HEK293T (cell line): ENCODE data around the gene LTBP4.

ENCODE experiments used
- CTCF ChIA-PET: fragments of 350-600 bp; formaldehyde crosslinking; extraction: SDS; loops from one replicate; lab custom pipeline; 2021; ENCODE audit warnings: antibody characterized with exemption, inconsistent platforms; lab: Yijun Ruan, JAX
- POLR2A ChIA-PET: fragments of 350-600 bp; formaldehyde crosslinking; extraction: SDS; loops from one replicate; lab custom pipeline; 2020; ENCODE audit warnings: antibody characterized with exemption, inconsistent platforms; lab: Yijun Ruan, JAX
- DNase-seq: peaks from one replicate; pipeline ENCODE4 v3.0.0; 2012; ENCODE audit warnings: mixed read lengths; ENCODE audit errors: extremely low spot score
- ARNT ChIP-seq: fragments of 450-650 bp; IDR thresholded peaks from 2 replicates; pipeline ENCODE4 v1.6.1; 2017; ENCODE audit warnings: mild to moderate bottlenecking
- BHLHE40 ChIP-seq: fragments of 450-650 bp; IDR thresholded peaks from 2 replicates; pipeline ENCODE4 v1.6.1; 2016; ENCODE audit warnings: mild to moderate bottlenecking, moderate library complexity, borderline replicate concordance
- CTBP1 ChIP-seq: fragments of 450-650 bp; IDR thresholded peaks from 2 replicates; pipeline ENCODE4 v1.6.1; 2016; ENCODE audit warnings: borderline replicate concordance
- ELF4 ChIP-seq: fragments of 450-650 bp; IDR thresholded peaks from 2 replicates; pipeline ENCODE4 v1.6.1; 2017; ENCODE audit warnings: antibody characterized with exemption
- FOXA1 ChIP-seq: fragments of 450-650 bp; IDR thresholded peaks from 2 replicates; pipeline ENCODE4 v1.6.1; 2016; ENCODE audit warnings: mild to moderate bottlenecking
- FOXK2 ChIP-seq: fragments of 450-650 bp; IDR thresholded peaks from 2 replicates; pipeline ENCODE4 v1.6.1; 2016; ENCODE audit warnings: mild to moderate bottlenecking
- FOXM1 ChIP-seq: fragments of 450-650 bp; IDR thresholded peaks from 2 replicates; pipeline ENCODE4 v1.6.1; 2017; ENCODE audit warnings: mild to moderate bottlenecking, borderline replicate concordance
- HDGF ChIP-seq: fragments of 450-650 bp; IDR thresholded peaks from 2 replicates; pipeline ENCODE4 v1.6.1; 2017; ENCODE audit warnings: antibody characterized with exemption, borderline replicate concordance
- L3MBTL2 ChIP-seq: fragments of 450-650 bp; conservative IDR thresholded peaks from 2 replicates; pipeline ENCODE4 v1.6.1; 2016; ENCODE audit warnings: mild to moderate bottlenecking
- LEF1 ChIP-seq: fragments of 450-650 bp; IDR thresholded peaks from 2 replicates; pipeline ENCODE4 v1.6.1; 2017; ENCODE audit warnings: mild to moderate bottlenecking, borderline replicate concordance
- NFRKB ChIP-seq: fragments of 450-650 bp; IDR thresholded peaks from 2 replicates; pipeline ENCODE4 v1.6.1; 2016; ENCODE audit warnings: mild to moderate bottlenecking, moderate library complexity
- SP1 ChIP-seq: fragments of 450-650 bp; IDR thresholded peaks from 2 replicates; pipeline ENCODE4 v1.6.1; 2017
- SUZ12 ChIP-seq: fragments of 450-650 bp; IDR thresholded peaks from 2 replicates; pipeline ENCODE4 v1.6.1; 2016; ENCODE audit warnings: mild to moderate bottlenecking
- TARDBP ChIP-seq: fragments of 450-650 bp; IDR thresholded peaks from 2 replicates; pipeline ENCODE4 v1.6.1; 2016
- ZNF384 ChIP-seq: fragments of 450-650 bp; IDR thresholded peaks from 2 replicates; pipeline ENCODE4 v1.6.1; 2016
- TF ChIP-seq, protein P1 (sequence below): fragments of 450-650 bp; IDR thresholded peaks from 2 replicates; pipeline ENCODE4 v1.6.1; 2016

Gene LTBP4

DNA sequence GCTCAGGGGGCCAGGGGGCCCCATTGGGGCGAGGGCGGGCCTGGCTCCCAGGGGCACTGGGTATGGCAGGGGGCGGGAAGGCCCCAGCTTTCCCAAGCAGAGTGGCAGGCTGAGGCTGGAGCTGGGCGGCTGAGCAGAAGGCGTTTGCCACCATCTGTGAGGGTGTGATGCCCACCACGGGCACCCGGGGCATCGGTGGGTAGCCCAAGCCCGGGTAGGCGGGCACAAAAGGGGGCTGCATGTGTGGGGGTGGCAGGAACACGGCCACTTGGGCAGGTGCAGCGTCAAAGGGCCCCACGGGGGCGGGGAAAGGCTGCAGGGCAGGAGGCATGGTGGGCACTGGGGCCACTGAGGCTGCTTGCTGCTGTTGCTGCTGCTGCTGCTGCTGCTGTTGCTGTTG lies 66.4 kb downstream of the LTBP4 start:
- no peak for DNase-seq
- CTCF ChIA-PET = no interaction called here
- POLR2A ChIA-PET = no interaction called here
- no peak for TF ChIP-seq FOXA1
- no peak for TF ChIP-seq ELF4
- TF ChIP-seq NFRKB = no peak
- TF ChIP-seq FOXK2 = no peak
- no peak for TF ChIP-seq TARDBP
- TF ChIP-seq CTBP1 = no peak

DNA sequence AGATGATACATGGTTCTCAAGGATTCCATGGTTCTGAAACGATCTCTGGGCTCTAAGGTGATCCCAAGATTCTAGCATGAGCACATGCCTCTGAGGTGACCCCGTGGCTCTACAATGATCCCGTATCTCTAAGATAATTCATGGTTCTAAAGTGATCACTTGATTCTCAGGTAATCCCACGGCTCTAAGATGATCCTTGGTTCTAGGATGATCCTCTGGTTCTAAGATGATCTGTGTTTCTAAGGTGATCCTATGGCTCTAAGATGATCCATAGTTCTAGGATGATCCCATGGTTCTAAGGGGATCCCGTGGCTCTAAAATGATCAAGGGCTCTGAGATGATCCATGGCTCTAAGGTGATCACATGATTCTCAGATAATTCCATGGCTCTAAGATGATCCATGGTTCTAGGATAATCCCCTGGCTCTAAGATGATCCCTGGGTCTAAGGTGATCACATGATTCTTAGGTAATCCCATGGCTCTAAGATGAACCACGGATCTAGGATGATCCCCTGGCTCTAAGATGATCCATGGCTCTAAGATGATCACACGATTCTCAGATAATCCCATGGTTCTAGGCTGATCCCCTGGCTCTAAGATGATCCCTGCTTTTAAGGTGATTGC lies 67.9 kb downstream of the LTBP4 start:
- no peak for DNase-seq
- CTCF ChIA-PET = no interaction called here
- POLR2A ChIA-PET = no interaction called here
- TF ChIP-seq TARDBP = no peak
- no peak for TF ChIP-seq SP1
- no peak for TF ChIP-seq FOXM1
- TF ChIP-seq ZNF384 = no peak
- no peak for TF ChIP-seq NFRKB
- no peak for TF ChIP-seq L3MBTL2
- no peak for TF ChIP-seq FOXK2
- TF ChIP-seq CTBP1 = no peak

DNA sequence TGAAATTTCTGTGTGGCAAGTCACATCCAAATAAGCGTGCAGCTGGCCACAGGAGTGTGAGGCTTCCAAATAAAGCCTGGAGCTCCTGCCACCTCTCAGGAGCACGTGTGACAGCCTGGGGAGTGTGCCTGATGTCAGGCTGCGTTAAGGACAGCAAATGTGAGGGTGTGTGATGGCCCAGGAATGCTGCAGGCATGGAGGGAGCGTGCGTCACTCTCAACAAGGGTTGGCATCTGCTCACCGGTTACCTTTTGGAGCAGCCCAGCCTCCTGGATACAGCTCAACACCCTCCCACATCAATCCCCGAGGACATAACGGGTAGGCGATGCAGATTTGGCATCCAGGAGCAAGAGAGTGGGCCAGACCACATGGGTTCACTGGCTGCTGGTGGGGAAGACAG lies 70.2 kb downstream of the LTBP4 start:
- ChIA-PET POLR2A (interaction anchor here (0.7 kb wide), 1 partner anchor 344 kb away, joined by 3 read pairs; no protein-coding TSS in a partner anchor), CTCF (no interaction called here)
- TF ChIP-seq NFRKB (no peak), FOXA1 (no peak), CTBP1 (no peak), FOXK2 (no peak), L3MBTL2 (no peak), TARDBP (no peak), FOXM1 (no peak), ZNF384 (no peak), BHLHE40 (no peak), HDGF (no peak)
- TF ChIP-seq, protein P1, sequence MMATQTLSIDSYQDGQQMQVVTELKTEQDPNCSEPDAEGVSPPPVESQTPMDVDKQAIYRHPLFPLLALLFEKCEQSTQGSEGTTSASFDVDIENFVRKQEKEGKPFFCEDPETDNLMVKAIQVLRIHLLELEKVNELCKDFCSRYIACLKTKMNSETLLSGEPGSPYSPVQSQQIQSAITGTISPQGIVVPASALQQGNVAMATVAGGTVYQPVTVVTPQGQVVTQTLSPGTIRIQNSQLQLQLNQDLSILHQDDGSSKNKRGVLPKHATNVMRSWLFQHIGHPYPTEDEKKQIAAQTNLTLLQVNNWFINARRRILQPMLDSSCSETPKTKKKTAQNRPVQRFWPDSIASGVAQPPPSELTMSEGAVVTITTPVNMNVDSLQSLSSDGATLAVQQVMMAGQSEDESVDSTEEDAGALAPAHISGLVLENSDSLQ = no peak
- DNase-seq = no peak

DNA sequence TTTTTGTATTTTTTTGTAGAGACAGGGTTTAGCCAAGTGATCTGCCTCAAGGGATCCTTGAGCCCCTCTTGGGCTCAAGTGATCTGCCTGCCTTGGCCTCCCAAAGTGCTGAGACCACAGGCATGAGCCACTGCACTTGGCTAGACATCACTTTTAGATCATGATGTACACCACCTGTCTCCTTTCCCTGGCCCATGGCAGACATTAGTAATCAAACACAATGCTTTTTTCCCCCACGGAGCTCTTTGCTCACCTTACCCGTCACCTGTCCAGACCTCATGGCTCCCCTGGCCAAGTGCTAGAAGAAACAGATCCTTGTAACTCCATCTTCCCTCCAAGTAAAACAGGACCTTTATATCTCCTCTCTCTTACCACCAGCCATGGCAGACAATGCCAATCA lies 70.9 kb downstream of the LTBP4 start:
- no peak for TF ChIP-seq SUZ12
- TF ChIP-seq FOXA1 = no peak
- ChIA-PET POLR2A (interaction anchor here (0.7 kb wide), 1 partner anchor 343 kb away, joined by 3 read pairs; no protein-coding TSS in a partner anchor), CTCF (no interaction called here)
- no peak for DNase-seq

DNA sequence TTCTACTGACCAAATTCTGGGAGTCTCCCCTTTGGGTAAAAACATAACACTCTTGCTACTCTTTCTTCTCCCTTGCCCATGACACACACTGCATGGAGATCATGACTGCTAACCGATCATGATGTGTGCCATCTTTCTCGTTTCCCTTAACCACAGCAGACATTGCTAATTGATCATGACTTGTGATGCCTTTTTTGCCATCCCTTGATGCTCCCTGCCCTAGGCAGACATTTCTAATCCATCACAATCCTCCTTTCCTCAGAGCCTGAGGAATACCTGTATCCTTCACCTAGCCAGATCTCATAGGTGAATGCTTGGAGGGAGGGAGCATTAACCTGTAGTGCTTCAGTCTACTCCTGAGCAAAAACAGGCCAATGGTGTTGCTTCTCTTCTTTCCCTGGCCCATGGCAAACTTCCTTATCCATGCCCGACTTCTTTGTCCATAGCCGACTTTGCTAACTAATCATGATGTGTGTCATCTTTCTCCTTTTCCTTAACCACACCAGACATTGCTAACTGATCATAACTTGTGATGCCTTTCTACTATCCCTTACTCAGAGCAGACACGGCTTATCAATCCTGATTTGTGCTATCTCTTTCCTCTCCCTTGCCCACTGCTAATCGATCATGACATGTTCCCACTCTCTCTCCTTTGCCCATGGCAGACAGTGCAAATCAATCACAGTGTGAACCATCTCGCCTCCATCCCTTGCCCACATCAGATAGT lies 71.6 kb downstream of the LTBP4 start:
- POLR2A ChIA-PET = no interaction called here
- DNase-seq = no peak
- TF ChIP-seq ARNT (no peak), L3MBTL2 (no peak), NFRKB (no peak), TARDBP (no peak), FOXK2 (no peak), SUZ12 (no peak), FOXM1 (no peak), FOXA1 (no peak), BHLHE40 (no peak), SP1 (no peak), HDGF (no peak), ZNF384 (no peak)
- TF ChIP-seq, protein P1 = no peak
- CTCF ChIA-PET = no interaction called here

DNA sequence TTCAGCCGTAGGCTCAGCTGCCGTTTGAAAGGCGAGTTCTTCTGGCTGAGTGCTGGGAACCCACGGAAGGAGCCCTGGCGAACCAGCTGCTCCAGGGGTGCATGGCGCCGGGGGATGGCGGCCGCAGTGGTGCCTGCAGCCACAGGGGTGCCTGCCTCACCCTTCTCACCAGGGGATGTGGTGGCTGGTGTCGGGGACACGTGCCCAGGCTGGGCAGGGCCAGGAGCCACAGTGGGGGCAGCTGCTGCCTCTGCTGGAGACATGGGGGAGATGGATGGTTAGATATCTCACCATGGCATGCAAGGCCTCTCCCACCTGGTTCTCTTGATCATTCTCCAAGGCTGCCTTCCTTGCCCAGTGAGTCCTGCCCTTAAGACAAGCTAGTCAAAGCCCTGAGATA lies 72.2 kb downstream of the LTBP4 start:
- CTCF ChIA-PET = no interaction called here
- no peak for DNase-seq
- POLR2A ChIA-PET = no interaction called here
- TF ChIP-seq, protein P1 = no peak
- no peak for TF ChIP-seq L3MBTL2
- TF ChIP-seq FOXM1 = no peak
- no peak for TF ChIP-seq FOXK2
- TF ChIP-seq LEF1 = no peak
- TF ChIP-seq BHLHE40 = no peak
- no peak for TF ChIP-seq HDGF
- TF ChIP-seq CTBP1 = no peak
- no peak for TF ChIP-seq ZNF384
- TF ChIP-seq SUZ12 = no peak
